ENCODE data around the gene OIP5. TPM values are rescaled to one million over a fixed set of nuclear protein-coding genes. Genes with fewer than 3 reads are reported as not detected.

OIP5 gene
- total and polyA plus RNA-seq, 4 donors, result 0.17 to 11.8 (median 1.1) TPM

DNA sequence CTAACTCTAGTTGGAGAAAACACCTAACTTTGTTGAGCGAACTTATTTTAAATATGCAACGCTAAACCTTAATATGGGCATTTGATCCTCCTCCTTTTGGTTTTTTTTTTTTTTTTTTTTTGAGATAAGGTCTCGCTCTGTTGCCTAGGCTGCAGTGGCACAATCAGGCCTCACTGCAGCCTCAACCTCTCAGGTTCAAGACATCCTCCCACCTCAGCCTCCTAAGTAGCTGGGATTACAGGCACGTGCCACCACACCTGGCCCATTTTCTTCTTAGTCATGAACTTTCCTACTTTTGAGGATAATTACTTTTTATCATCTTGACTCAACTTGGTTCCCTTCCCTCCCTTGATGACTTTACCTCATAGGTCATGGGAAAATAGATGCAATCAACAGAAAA, 4.2 kb upstream of the OIP5 start:
- no peak overlapping the region for H3K9ac ChIP-seq (ENCODE audit: low read depth in 1 of 2, low read length in 2 of 2)
- DNase-seq (ENCODE audit: low spot score), result no peak
- no peaks in the 10 kb centered on the region for H3K27me3 ChIP-seq (ENCODE audit: control insufficient read depth in 4 of 4, insufficient read depth in 4 of 4, low read length in 3 of 4)
- H3K4me3 ChIP-seq (ENCODE audit: low read depth in 1 of 3, low read length in 3 of 3), result no peak overlapping the region
- TF ChIP-seq YY1 (IDR thresholded peaks at IDR 0.05), result no peak
- TF ChIP-seq TAF1 (conservative IDR thresholded peaks at IDR 0.05), result no peak
- TF ChIP-seq RXRA (IDR thresholded peaks at IDR 0.05), result no peak
- TF ChIP-seq, protein P1, sequence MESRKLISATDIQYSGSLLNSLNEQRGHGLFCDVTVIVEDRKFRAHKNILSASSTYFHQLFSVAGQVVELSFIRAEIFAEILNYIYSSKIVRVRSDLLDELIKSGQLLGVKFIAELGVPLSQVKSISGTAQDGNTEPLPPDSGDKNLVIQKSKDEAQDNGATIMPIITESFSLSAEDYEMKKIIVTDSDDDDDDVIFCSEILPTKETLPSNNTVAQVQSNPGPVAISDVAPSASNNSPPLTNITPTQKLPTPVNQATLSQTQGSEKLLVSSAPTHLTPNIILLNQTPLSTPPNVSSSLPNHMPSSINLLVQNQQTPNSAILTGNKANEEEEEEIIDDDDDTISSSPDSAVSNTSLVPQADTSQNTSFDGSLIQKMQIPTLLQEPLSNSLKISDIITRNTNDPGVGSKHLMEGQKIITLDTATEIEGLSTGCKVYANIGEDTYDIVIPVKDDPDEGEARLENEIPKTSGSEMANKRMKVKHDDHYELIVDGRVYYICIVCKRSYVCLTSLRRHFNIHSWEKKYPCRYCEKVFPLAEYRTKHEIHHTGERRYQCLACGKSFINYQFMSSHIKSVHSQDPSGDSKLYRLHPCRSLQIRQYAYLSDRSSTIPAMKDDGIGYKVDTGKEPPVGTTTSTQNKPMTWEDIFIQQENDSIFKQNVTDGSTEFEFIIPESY (IDR thresholded peaks at IDR 0.05), result no peak
- TF ChIP-seq, protein P2, sequence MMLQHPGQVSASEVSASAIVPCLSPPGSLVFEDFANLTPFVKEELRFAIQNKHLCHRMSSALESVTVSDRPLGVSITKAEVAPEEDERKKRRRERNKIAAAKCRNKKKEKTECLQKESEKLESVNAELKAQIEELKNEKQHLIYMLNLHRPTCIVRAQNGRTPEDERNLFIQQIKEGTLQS (IDR thresholded peaks at IDR 0.05), result no peak
- TF ChIP-seq HNF4G (IDR thresholded peaks at IDR 0.05), result no peak
- no peak for TF ChIP-seq EGR1 (IDR thresholded peaks at IDR 0.05; ENCODE audit: low read depth in 2 of 2)
- no peak for TF ChIP-seq SP1 (IDR thresholded peaks at IDR 0.05)
- WGBS, result 97% methylated on average over 4 of the region's 4 CpGs
- H3K27ac ChIP-seq (ENCODE audit: low read depth in 1 of 2, low read length in 2 of 2), result no peak overlapping the region
- no peaks in the 10 kb centered on the region for H3K9me3 ChIP-seq (ENCODE audit: control insufficient read depth in 4 of 4, low read length in 3 of 4)
- H3K36me3 ChIP-seq (ENCODE audit: control insufficient read depth in 4 of 4, insufficient read depth in 3 of 4, low read depth in 1 of 4, low read length in 3 of 4), result no peaks in the 10 kb centered on the region
- peaks cover 0 to 21% (median 8%) of the 10 kb centered on the region in 4 donors for H3K4me1 ChIP-seq (ENCODE audit: control insufficient read depth in 4 of 4, insufficient read depth in 4 of 4, low read length in 3 of 4)

DNA sequence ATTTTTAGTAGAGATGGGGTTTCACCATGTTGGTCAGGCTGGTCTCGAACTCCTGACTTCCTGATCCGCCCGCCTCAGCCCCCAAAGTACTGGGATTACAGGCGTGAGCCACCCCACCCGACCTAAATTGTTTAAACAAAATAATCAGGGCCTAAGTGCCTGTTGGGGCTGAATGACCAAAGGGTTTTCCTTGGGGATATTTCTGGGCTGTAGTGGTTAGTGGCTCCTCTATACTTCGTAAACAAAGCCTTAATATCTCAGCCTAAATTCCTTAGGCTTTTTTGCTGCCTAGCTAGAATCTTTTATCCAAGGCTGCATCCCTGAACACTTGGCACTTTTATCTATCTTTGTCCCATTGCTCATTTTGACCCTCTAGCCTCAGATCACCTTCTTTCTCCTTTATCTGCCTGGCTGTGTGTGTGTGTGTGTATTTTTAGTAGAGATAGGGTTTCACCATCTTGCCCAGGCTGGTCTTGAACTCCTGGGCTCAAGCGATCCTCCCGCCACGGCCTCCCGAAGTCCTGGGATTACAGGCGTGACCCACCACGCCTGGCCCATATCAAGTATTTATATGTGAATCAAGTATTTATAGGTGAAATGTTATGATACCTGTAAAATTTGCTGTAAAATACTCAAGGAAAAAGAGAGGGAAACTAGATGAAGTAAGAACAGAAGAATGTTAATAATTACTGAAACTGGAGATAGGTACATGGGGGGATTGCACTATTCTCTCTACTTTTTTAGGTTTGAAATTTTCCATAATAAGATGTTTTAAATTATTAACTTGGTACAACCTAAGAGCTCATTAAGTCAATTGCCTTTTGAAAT, 2.1 kb upstream of the OIP5 start:
- no peak overlapping the region for H3K27ac ChIP-seq (ENCODE audit: low read depth in 1 of 2, low read length in 2 of 2)
- DNase-seq (ENCODE audit: low spot score), result peak; percentile 41
- no peaks in the 10 kb centered on the region for H3K36me3 ChIP-seq (ENCODE audit: control insufficient read depth in 4 of 4, insufficient read depth in 3 of 4, low read depth in 1 of 4, low read length in 3 of 4)
- no peaks in the 10 kb centered on the region for H3K27me3 ChIP-seq (ENCODE audit: control insufficient read depth in 4 of 4, insufficient read depth in 4 of 4, low read length in 3 of 4)
- 87% methylated on average over 12 of the region's 12 CpGs for WGBS
- H3K9me3 ChIP-seq (ENCODE audit: control insufficient read depth in 4 of 4, low read length in 3 of 4), result no peaks in the 10 kb centered on the region
- H3K4me3 ChIP-seq (ENCODE audit: low read depth in 1 of 3, low read length in 3 of 3), result no peak overlapping the region
- H3K4me1 ChIP-seq (ENCODE audit: control insufficient read depth in 4 of 4, insufficient read depth in 4 of 4, low read length in 3 of 4), result peaks cover 0 to 22% (median 8%) of the 10 kb centered on the region in 4 donors
- H3K9ac ChIP-seq (ENCODE audit: low read depth in 1 of 2, low read length in 2 of 2), result no peak overlapping the region
- no peak for TF ChIP-seq JUND (IDR thresholded peaks at IDR 0.05)
- TF ChIP-seq EGR1 (IDR thresholded peaks at IDR 0.05; ENCODE audit: low read depth in 2 of 2), result no peak
- TF ChIP-seq, protein P3, sequence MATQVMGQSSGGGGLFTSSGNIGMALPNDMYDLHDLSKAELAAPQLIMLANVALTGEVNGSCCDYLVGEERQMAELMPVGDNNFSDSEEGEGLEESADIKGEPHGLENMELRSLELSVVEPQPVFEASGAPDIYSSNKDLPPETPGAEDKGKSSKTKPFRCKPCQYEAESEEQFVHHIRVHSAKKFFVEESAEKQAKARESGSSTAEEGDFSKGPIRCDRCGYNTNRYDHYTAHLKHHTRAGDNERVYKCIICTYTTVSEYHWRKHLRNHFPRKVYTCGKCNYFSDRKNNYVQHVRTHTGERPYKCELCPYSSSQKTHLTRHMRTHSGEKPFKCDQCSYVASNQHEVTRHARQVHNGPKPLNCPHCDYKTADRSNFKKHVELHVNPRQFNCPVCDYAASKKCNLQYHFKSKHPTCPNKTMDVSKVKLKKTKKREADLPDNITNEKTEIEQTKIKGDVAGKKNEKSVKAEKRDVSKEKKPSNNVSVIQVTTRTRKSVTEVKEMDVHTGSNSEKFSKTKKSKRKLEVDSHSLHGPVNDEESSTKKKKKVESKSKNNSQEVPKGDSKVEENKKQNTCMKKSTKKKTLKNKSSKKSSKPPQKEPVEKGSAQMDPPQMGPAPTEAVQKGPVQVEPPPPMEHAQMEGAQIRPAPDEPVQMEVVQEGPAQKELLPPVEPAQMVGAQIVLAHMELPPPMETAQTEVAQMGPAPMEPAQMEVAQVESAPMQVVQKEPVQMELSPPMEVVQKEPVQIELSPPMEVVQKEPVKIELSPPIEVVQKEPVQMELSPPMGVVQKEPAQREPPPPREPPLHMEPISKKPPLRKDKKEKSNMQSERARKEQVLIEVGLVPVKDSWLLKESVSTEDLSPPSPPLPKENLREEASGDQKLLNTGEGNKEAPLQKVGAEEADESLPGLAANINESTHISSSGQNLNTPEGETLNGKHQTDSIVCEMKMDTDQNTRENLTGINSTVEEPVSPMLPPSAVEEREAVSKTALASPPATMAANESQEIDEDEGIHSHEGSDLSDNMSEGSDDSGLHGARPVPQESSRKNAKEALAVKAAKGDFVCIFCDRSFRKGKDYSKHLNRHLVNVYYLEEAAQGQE (IDR thresholded peaks at IDR 0.05), result no peak
- no peak for TF ChIP-seq NR2F2 (IDR thresholded peaks at IDR 0.05)
- TF ChIP-seq, protein P4, sequence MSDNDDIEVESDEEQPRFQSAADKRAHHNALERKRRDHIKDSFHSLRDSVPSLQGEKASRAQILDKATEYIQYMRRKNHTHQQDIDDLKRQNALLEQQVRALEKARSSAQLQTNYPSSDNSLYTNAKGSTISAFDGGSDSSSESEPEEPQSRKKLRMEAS (IDR thresholded peaks at IDR 0.05), result no peak
- TF ChIP-seq TAF1 (conservative IDR thresholded peaks at IDR 0.05), result no peak
- no peak for TF ChIP-seq HNF4G (IDR thresholded peaks at IDR 0.05)
- TF ChIP-seq FOXA2 (IDR thresholded peaks at IDR 0.05), result no peak
- no peak for TF ChIP-seq HNF4A (conservative IDR thresholded peaks at IDR 0.05)
